Measurements from ENCODE around the gene EXOC6B. TPM values are rescaled to one million over a fixed set of nuclear protein-coding genes. Genes with fewer than 3 reads are reported as not detected.

Gene EXOC6B
- total and polyA plus RNA-seq, 2 experiments from 2014 or later: 8.9 to 18.3 TPM

DNA sequence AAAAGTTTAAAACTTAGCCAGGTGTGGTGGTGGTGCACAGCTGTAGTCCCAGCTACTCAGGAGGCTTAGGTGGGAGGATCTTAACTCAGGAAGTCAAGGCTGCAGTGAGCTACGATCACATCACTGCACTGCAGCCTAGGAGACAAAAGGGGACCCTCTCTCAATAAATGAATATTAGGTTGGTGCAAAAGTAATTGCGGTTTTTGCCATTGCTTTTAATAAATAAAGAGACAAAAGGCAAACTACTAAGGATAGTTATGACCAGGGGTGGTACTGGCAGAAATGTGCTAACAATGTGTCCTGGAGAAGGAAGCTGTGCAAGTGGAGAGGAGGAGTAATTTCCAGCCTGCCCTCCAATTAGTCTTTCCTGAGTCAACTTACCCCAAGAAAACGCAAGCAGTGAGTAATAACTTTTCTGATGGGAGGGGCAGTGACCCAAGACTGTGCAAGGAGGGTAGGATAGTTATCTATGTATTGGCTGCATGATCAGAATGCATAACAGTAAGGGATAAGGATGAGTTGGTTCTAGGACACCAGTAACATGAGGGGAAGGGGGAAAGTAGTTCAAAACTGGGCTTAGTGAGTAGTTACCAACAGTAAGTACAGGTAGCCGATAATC is 1.5 kb downstream of the EXOC6B start:
- H3K36me3 ChIP-seq (ENCODE audit: low read depth): no peaks in the 10 kb centered on the region
- H3K4me3 ChIP-seq: peak overlapping the region; percentile 94
- no peaks in the 10 kb centered on the region for H3K9me2 ChIP-seq (ENCODE audit: insufficient read depth)
- WGBS, 2 experiments (ENCODE audit: low coverage in 1 of 2, low lambda C conversion rate in 2 of 2, missing lambda C conversion rate in 2 of 2): 39 to 40% methylated on average over 4 of the region's 4 CpGs
- peaks cover 16% of the 10 kb centered on the region; the same call in 1 of the 2 replicates for H3F3A ChIP-seq (ENCODE audit: insufficient read depth)
- H4K20me1 ChIP-seq (ENCODE audit: insufficient read depth): no peaks in the 10 kb centered on the region
- H3K4me1 ChIP-seq (ENCODE audit: insufficient read depth): peaks cover 22% of the 10 kb centered on the region
- H3K4me2 ChIP-seq (ENCODE audit: unreplicated experiment): peak overlapping the region; percentile 98
- peak overlapping the region; percentile 89; the same call in 1 of the 2 replicates for H2AFZ ChIP-seq
- H3K27ac ChIP-seq: peak overlapping the region; percentile 52
- no peaks in the 10 kb centered on the region for H3K27me3 ChIP-seq (replicated peaks; ENCODE audit: insufficient read depth)
- TF ChIP-seq EZH2phosphoT487 (IDR thresholded peaks at IDR 0.05; ENCODE audit: insufficient read depth, low read depth) (no peak), EZH2 (IDR thresholded peaks at IDR 0.05; ENCODE audit: insufficient read depth, poor library complexity, severe bottlenecking) (no peak)
- peaks cover 57% of the 10 kb centered on the region for H3K79me2 ChIP-seq (ENCODE audit: insufficient read depth)
- in situ Hi-C loops (cut with MboI): no loop called here
- peak overlapping the region; percentile 88; the same call in 1 of the 2 replicates for H3K9ac ChIP-seq
- no peaks in the 10 kb centered on the region for H3K9me3 ChIP-seq (ENCODE audit: low read depth)
- DNase-seq: peak; percentile 86

DNA sequence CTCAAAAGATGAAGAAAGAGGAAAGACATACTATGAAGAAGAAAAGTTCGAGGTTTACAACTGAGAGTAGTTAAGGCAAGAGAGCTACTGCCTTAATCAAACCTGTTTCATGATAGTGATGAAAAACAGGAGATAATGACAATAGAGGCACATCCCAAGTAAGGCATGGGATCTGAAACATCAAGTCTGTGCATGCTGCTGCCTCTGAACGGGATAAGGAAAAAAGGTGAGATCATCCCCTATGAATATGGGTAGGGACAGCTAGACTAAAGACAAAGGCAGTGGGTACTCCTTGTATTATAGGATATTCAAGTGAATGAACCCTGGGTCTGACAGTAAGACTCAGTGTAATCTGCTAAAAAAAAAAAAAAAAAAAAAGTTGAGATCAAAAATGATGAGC is 3.0 kb downstream of the EXOC6B start:
- no peak overlapping the region for H2AFZ ChIP-seq
- H3K27ac ChIP-seq: no peak overlapping the region
- H4K20me1 ChIP-seq (ENCODE audit: insufficient read depth): no peaks in the 10 kb centered on the region
- no peak for TF ChIP-seq EZH2 (IDR thresholded peaks at IDR 0.05; ENCODE audit: insufficient read depth, poor library complexity, severe bottlenecking)
- no peak for TF ChIP-seq EZH2phosphoT487 (IDR thresholded peaks at IDR 0.05; ENCODE audit: insufficient read depth, low read depth)
- no peaks in the 10 kb centered on the region for H3K36me3 ChIP-seq (ENCODE audit: low read depth)
- no peak overlapping the region for H3K4me2 ChIP-seq (ENCODE audit: unreplicated experiment)
- no peak overlapping the region for H3K4me3 ChIP-seq
- in situ Hi-C loops (cut with MboI): no loop called here
- H3K4me1 ChIP-seq (ENCODE audit: insufficient read depth): peaks cover 15% of the 10 kb centered on the region
- H3K79me2 ChIP-seq (ENCODE audit: insufficient read depth): peaks cover 69% of the 10 kb centered on the region
- WGBS, 2 experiments (ENCODE audit: low coverage in 1 of 2, low lambda C conversion rate in 2 of 2, missing lambda C conversion rate in 2 of 2): 92 to 98% methylated on average over 2 of the region's 2 CpGs
- H3K9me2 ChIP-seq (ENCODE audit: insufficient read depth): no peaks in the 10 kb centered on the region
- H3K27me3 ChIP-seq (replicated peaks; ENCODE audit: insufficient read depth): no peaks in the 10 kb centered on the region
- no peak overlapping the region for H3K9ac ChIP-seq
- H3F3A ChIP-seq (ENCODE audit: insufficient read depth): peaks cover 10% of the 10 kb centered on the region; the same call in 1 of the 2 replicates
- DNase-seq: no peak
- no peaks in the 10 kb centered on the region for H3K9me3 ChIP-seq (ENCODE audit: low read depth)

DNA sequence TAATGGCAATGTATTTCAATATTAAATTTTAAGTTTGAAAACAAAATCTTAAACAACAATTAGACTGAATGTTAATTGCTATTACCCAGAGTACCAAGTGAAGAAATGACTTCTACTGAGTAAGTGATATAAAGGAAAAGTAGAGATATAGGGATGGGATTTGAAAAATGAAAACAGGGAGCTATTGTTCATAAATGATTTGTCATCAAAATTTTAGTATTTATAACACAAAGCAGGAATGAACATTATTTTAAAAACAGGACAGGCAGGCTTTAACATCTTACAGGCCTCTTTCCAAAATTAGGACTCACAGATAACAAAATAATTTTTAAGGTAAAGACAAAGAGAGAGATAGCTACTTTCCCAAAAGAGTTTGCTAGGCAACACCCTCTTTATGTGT is 3.9 kb downstream of the EXOC6B start:
- Histone ChIP-seq H3F3A (ENCODE audit: insufficient read depth) (peaks cover 6% of the 10 kb centered on the region; the same call in 1 of the 2 replicates), H3K27me3 (replicated peaks; ENCODE audit: insufficient read depth) (no peaks in the 10 kb centered on the region), H2AFZ (no peak overlapping the region), H3K4me1 (ENCODE audit: insufficient read depth) (peaks cover 10% of the 10 kb centered on the region; the same call in 1 of the 2 replicates), H3K9me3 (ENCODE audit: low read depth) (no peaks in the 10 kb centered on the region), H3K27ac (no peak overlapping the region), H3K79me2 (ENCODE audit: insufficient read depth) (peaks cover 77% of the 10 kb centered on the region), H3K36me3 (ENCODE audit: low read depth) (no peaks in the 10 kb centered on the region), H3K9me2 (ENCODE audit: insufficient read depth) (no peaks in the 10 kb centered on the region), H4K20me1 (ENCODE audit: insufficient read depth) (no peaks in the 10 kb centered on the region; the same call in 1 of the 2 replicates), H3K4me3 (no peak overlapping the region), H3K4me2 (ENCODE audit: unreplicated experiment) (no peak overlapping the region), H3K9ac (no peak overlapping the region)
- DNase-seq: no peak
- in situ Hi-C loops (cut with MboI): no loop called here
- no peak for TF ChIP-seq EZH2 (IDR thresholded peaks at IDR 0.05; ENCODE audit: insufficient read depth, poor library complexity, severe bottlenecking)
- no peak for TF ChIP-seq EZH2phosphoT487 (IDR thresholded peaks at IDR 0.05; ENCODE audit: insufficient read depth, low read depth)

DNA sequence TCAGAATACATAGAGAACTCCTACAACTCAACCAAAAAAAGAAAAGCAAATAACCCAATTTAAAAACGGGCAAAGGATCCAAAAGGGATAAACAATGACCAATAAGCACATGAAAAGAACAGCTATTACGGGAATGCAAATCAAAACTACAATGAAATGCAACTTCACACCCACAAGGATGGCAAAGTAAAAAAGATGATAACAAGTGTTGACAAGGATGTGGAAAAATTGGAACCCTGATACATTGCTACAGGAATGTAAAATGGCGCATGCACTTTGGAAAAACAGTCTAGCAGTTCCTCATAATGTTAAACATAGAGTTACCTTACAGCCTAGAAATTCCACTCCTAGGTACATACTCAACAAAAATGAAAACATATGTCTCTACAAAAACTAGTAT is 4.7 kb downstream of the EXOC6B start:
- H3K27me3 ChIP-seq (replicated peaks; ENCODE audit: insufficient read depth): no peaks in the 10 kb centered on the region
- H3K4me2 ChIP-seq (ENCODE audit: unreplicated experiment): no peak overlapping the region
- no peaks in the 10 kb centered on the region; the same call in 1 of the 2 replicates for H4K20me1 ChIP-seq (ENCODE audit: insufficient read depth)
- peaks cover 6% of the 10 kb centered on the region; the same call in 1 of the 2 replicates for H3F3A ChIP-seq (ENCODE audit: insufficient read depth)
- no peaks in the 10 kb centered on the region for H3K9me2 ChIP-seq (ENCODE audit: insufficient read depth)
- no peak overlapping the region for H3K4me3 ChIP-seq
- 78 to 80% methylated on average over 3 of the region's 3 CpGs for WGBS, 2 experiments (ENCODE audit: low coverage in 1 of 2, low lambda C conversion rate in 2 of 2, missing lambda C conversion rate in 2 of 2)
- in situ Hi-C loops (cut with MboI): no loop called here
- H3K9ac ChIP-seq: no peak overlapping the region
- TF ChIP-seq EZH2 (IDR thresholded peaks at IDR 0.05; ENCODE audit: insufficient read depth, poor library complexity, severe bottlenecking) (no peak), EZH2phosphoT487 (IDR thresholded peaks at IDR 0.05; ENCODE audit: insufficient read depth, low read depth) (no peak)
- H3K79me2 ChIP-seq (ENCODE audit: insufficient read depth): peaks cover 86% of the 10 kb centered on the region
- no peaks in the 10 kb centered on the region for H3K9me3 ChIP-seq (ENCODE audit: low read depth)
- no peak overlapping the region for H2AFZ ChIP-seq
- DNase-seq: no peak
- H3K4me1 ChIP-seq (ENCODE audit: insufficient read depth): peaks cover 10% of the 10 kb centered on the region; the same call in 1 of the 2 replicates
- H3K36me3 ChIP-seq (ENCODE audit: low read depth): no peaks in the 10 kb centered on the region
- no peak overlapping the region for H3K27ac ChIP-seq
